ENCODE results near the gene ZC3H8.

ZC3H8 gene

GRCh38 chr2:112164876-112165275, 90.0 kb downstream of the ZC3H8 start:
- no peak for DNase-seq (ENCODE audit: low spot score)

GRCh38 chr2:112163541-112163981, 91.3 kb downstream of the ZC3H8 start:
- DNase-seq (ENCODE audit: low spot score): no peak

GRCh38 chr2:112162956-112163355, 91.9 kb downstream of the ZC3H8 start:
- DNase-seq (ENCODE audit: low spot score): no peak

GRCh38 chr2:112162341-112162740, 92.5 kb downstream of the ZC3H8 start:
- DNase-seq (ENCODE audit: low spot score): no peak

Data from RKO (cell line).